H1 (cell line): ENCODE data around the gene UPF2. TPM values are rescaled to one million over a fixed set of nuclear protein-coding genes. Genes with fewer than 3 reads are reported as not detected.

Experiments
- CTCF ChIA-PET: fragments of 300-600 bp; sonication (Branson Sonifier 250); formaldehyde crosslinking; loops from one replicate; lab custom pipeline; 2021; ENCODE audit not compliant: partially characterized antibody; lab: Charles Lee
- POLR2A ChIA-PET: fragments of 300-600 bp; sonication (Branson Sonifier 250); formaldehyde crosslinking; loops from one replicate; lab custom pipeline; 2021; ENCODE audit warnings: inconsistent platforms; ENCODE audit not compliant: partially characterized antibody; lab: Charles Lee
- DNase-seq, 2 experiments: peaks; one replicate each; pipeline versions ENCODE4 v3.0.0 to v3.0.0-alpha.2; 2010 to 2022; ENCODE audit warnings: low spot score in 2 of 2, low read depth in 1 of 2, mixed read lengths in 1 of 2
- FAIRE-seq: peaks from 2 replicates; lab custom pipeline; 2011; peaks lifted over from hg19 to GRCh38; lab: Jason Lieb, UNC
- H2AFZ ChIP-seq: 2 replicates; pipeline ENCODE4 v1.8.1; 2012; ENCODE audit warnings: low read length, inconsistent platforms
- H2AK5ac ChIP-seq: 2 replicates; pipeline ENCODE4 v1.6.1; 2013; ENCODE audit warnings: low read depth, low read length
- H2BK120ac ChIP-seq: replicated peaks from 2 replicates; pipeline ENCODE3; 2013; ENCODE audit warnings: low read depth, low read length, inconsistent platforms
- H2BK12ac ChIP-seq: 2 replicates; pipeline ENCODE4 v1.6.1; 2013; ENCODE audit warnings: low read depth, low read length
- H2BK15ac ChIP-seq: 2 replicates; pipeline ENCODE4 v1.6.1; 2013; ENCODE audit warnings: low read length
- H2BK20ac ChIP-seq: 2 replicates; pipeline ENCODE4 v1.6.1; 2013; ENCODE audit warnings: low read length
- H2BK5ac ChIP-seq: 2 replicates; pipeline ENCODE4 v1.6.1; 2013; ENCODE audit warnings: low read depth, low read length
- H3K14ac ChIP-seq: 2 replicates; pipeline ENCODE4 v1.6.1; 2013; ENCODE audit warnings: inconsistent platforms; ENCODE audit not compliant: insufficient read length
- H3K18ac ChIP-seq: 2 replicates; pipeline ENCODE4 v1.6.1; 2013; ENCODE audit warnings: low read length; ENCODE audit errors: extremely low read depth
- H3K23ac ChIP-seq: 2 replicates; pipeline ENCODE4 v1.6.1; 2013; ENCODE audit warnings: inconsistent platforms; ENCODE audit not compliant: insufficient read length
- H3K23me2 ChIP-seq: 2 replicates; pipeline ENCODE4 v1.6.1; 2013; ENCODE audit warnings: low read depth, low read length
- H3K27ac ChIP-seq: 2 replicates; pipeline ENCODE4 v1.6.1; 2011; ENCODE audit warnings: low read depth, low read length, inconsistent platforms
- H3K27me3 ChIP-seq, 4 experiments: replicated peaks in 1 of 4; 1 replicate in 1 of 4; 2 replicates in 3 of 4; pipeline versions ENCODE4 v1.6.1 to v1.8.1; 2011 to 2013; ENCODE audit warnings: low read length in 3 of 4, mild to moderate bottlenecking in 3 of 4, inconsistent platforms in 2 of 4, mixed read lengths in 2 of 4, moderate library complexity in 1 of 4; ENCODE audit not compliant: control insufficient read depth in 3 of 4, insufficient read depth in 3 of 4; ENCODE audit errors: extremely low read depth in 1 of 4
- H3K36me3 ChIP-seq, 4 experiments: 2 replicates each; pipeline versions ENCODE4 v1.6.1 to v1.8.1; 2011 to 2013; ENCODE audit warnings: mild to moderate bottlenecking in 4 of 4, low read length in 3 of 4, moderate library complexity in 2 of 4, control low read depth in 1 of 4, inconsistent platforms in 1 of 4; ENCODE audit not compliant: insufficient read depth in 4 of 4, control insufficient read depth in 2 of 4
- H3K4ac ChIP-seq: replicated peaks from 2 replicates; pipeline ENCODE3; 2013; ENCODE audit warnings: low read length, low read depth, mixed read lengths, inconsistent platforms; ENCODE audit not compliant: insufficient read length
- H3K4me1 ChIP-seq, 4 experiments: replicated peaks in 1 of 4; 1 replicate in 1 of 4; 2 replicates in 3 of 4; pipeline versions ENCODE4 v1.6.1 to v1.8.1; 2011 to 2013; ENCODE audit warnings: low read length in 3 of 4, inconsistent platforms in 2 of 4, mixed read lengths in 1 of 4; ENCODE audit not compliant: insufficient read depth in 4 of 4, control insufficient read depth in 3 of 4
- H3K4me2 ChIP-seq, 2 experiments: 2 replicates each; pipeline versions ENCODE4 v1.6.1 to v1.8.1; 2011 to 2013; ENCODE audit warnings: low read depth in 2 of 2, low read length in 2 of 2, control low read depth in 1 of 2, inconsistent platforms in 1 of 2, mild to moderate bottlenecking in 1 of 2; ENCODE audit not compliant: insufficient read depth in 1 of 2
- H3K4me3 ChIP-seq, 4 experiments: fragments of 200-600, 300-600 bp in 1 of 4; sonication (generic), shearing (Covaris generic), sonication (Bioruptor Twin) in 1 of 4; 2 replicates each; pipeline versions ENCODE4 v1.5.1 to v1.8.1; 2011 to 2016; ENCODE audit warnings: low read length in 4 of 4, low read depth in 3 of 4, control low read depth in 2 of 4, inconsistent platforms in 2 of 4, mild to moderate bottlenecking in 2 of 4, mixed read lengths in 1 of 4, moderate library complexity in 1 of 4; ENCODE audit not compliant: insufficient read depth in 2 of 4; ENCODE audit errors: extremely low read depth in 1 of 4
- H3K56ac ChIP-seq: replicated peaks from 2 replicates; pipeline ENCODE3; 2013; ENCODE audit warnings: low read depth, mild to moderate bottlenecking, mixed read lengths, low read length, inconsistent platforms; ENCODE audit not compliant: insufficient read length
- H3K79me1 ChIP-seq: 2 replicates; pipeline ENCODE4 v1.6.1; 2013; ENCODE audit warnings: low read depth, low read length, control low read depth
- H3K79me2 ChIP-seq, 2 experiments: 2 replicates each; pipeline versions ENCODE4 v1.6.1 to v1.8.1; 2012 to 2013; ENCODE audit warnings: low read length in 2 of 2, mild to moderate bottlenecking in 2 of 2, inconsistent platforms in 1 of 2; ENCODE audit not compliant: insufficient read depth in 2 of 2, control insufficient read depth in 1 of 2
- H3K9ac ChIP-seq, 4 experiments: replicated peaks in 1 of 4; 1 replicate in 1 of 4; 2 replicates in 3 of 4; pipeline versions ENCODE4 v1.6.1 to v1.8.1; 2011 to 2013; ENCODE audit warnings: low read depth in 3 of 4, low read length in 3 of 4, control low read depth in 2 of 4, mild to moderate bottlenecking in 2 of 4, moderate library complexity in 2 of 4, inconsistent platforms in 1 of 4; ENCODE audit errors: extremely low read depth in 1 of 4
- H3K9me3 ChIP-seq, 2 experiments: 2 replicates each; pipeline versions ENCODE4 v1.6.1 to v1.8.1; 2012 to 2013; ENCODE audit warnings: mild to moderate bottlenecking in 2 of 2, moderate library complexity in 2 of 2, control low read depth in 1 of 2, inconsistent platforms in 1 of 2, low read depth in 1 of 2, low read length in 1 of 2, mixed read lengths in 1 of 2; ENCODE audit not compliant: insufficient read depth in 2 of 2
- H4K20me1 ChIP-seq, 2 experiments: replicated peaks in 1 of 2; 2 replicates each; pipeline versions ENCODE3 to v1.8.1; 2011 to 2013; ENCODE audit warnings: inconsistent platforms in 2 of 2, low read length in 2 of 2, mild to moderate bottlenecking in 1 of 2; ENCODE audit not compliant: insufficient read depth in 2 of 2, control insufficient read depth in 1 of 2
- H4K5ac ChIP-seq: 2 replicates; pipeline ENCODE4 v1.6.1; 2013; ENCODE audit warnings: low read length, low read depth, mixed read lengths, inconsistent platforms; ENCODE audit not compliant: insufficient read length
- H4K8ac ChIP-seq: 2 replicates; pipeline ENCODE4 v1.8.0; 2013; ENCODE audit warnings: mild to moderate bottlenecking, moderate library complexity, low read length, inconsistent platforms; ENCODE audit not compliant: insufficient read depth; ENCODE audit errors: extremely low read depth
- H4K91ac ChIP-seq: replicated peaks from 2 replicates; pipeline ENCODE3; 2013; ENCODE audit warnings: low read length, mixed read lengths, inconsistent platforms; ENCODE audit not compliant: insufficient read length
- ZNF274 ChIP-seq: IDR thresholded peaks from 2 replicates; pipeline ENCODE4 v1.7.0; 2012; ENCODE audit warnings: low read length, borderline replicate concordance; ENCODE audit errors: extremely low read depth
- WGBS, 2 experiments: shearing (Covaris generic) in 1 of 2; methylation state at CpG; one replicate each; pipeline versions ENCODE4 v1.1.6 to v1.1.7; 2013 to 2015; ENCODE audit warnings: low lambda C conversion rate in 2 of 2, mixed read lengths in 2 of 2, inconsistent platforms in 1 of 2, low coverage in 1 of 2, missing lambda C conversion rate in 1 of 2; ENCODE audit not compliant: insufficient replicate concordance in 2 of 2, insufficient coverage in 1 of 2, insufficient read length in 1 of 2; ENCODE audit errors: extremely low coverage in 1 of 2, missing lambda C conversion rate in 1 of 2; 5-methylcytosine and 5-hydroxymethylcytosine counted together
- polyA plus RNA-seq, 7 experiments: library from polyadenylated mRNA; depleted of rRNA in 3 of 7; stranded (reverse) in 5 of 7; unstranded in 2 of 7; fragments of >200 nt in 5 of 7; fragments of 200-250 nt in 2 of 7; gene quantifications; 1 replicate in 5 of 7; 2 replicates in 1 of 7; 4 replicates in 1 of 7; pipeline versions ENCODE4 v1.2.1 to v1.2.3, GENCODE V29; 2011 to 2013; ENCODE audit warnings: missing spikeins in 2 of 7, mixed read lengths in 2 of 7
- total RNA-seq: library from RNA; stranded (reverse); fragmentation: NEBNext Ultra II Directional; extraction: Animal tissue kit (Norgen Biotek cat#: 25700); gene quantifications from 2 replicates; pipeline ENCODE4 v1.2.1, GENCODE V29; 2021

Gene UPF2
- total and polyA plus RNA-seq, 2 of the 8 experiments (the other 6 are each of a cell fraction or from before 2014, with no cell fraction given): 6.2 to 32.8 TPM

DNA sequence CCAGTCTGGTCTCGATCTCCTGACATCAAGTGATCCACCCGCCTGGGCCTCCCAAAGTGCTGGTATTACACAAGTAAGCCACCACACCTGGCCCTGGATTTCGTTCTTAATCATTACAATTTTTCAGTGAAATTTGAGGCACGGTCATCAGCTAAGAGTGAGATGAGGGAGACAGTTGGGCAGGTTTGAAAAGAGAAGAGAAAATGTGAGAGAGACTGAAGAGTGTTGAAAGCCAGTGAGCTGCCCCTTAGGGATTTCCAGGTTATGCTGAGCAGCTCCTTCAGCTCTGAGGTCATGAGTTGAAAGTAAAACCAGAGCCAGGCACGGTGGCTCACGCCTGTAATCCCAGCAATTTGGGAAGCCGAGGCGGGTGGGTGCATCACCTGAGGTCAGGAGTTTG, 5.9 kb upstream of the UPF2 start:
- H3K18ac ChIP-seq: no peak overlapping the region
- no peak overlapping the region for H2BK15ac ChIP-seq
- no peak overlapping the region for H2AK5ac ChIP-seq
- no peak overlapping the region for H3K23ac ChIP-seq
- H4K8ac ChIP-seq: no peak overlapping the region
- no peaks in the 10 kb centered on the region for H3K27me3 ChIP-seq
- H3K79me2 ChIP-seq: no peaks in the 10 kb centered on the region
- 89% methylated on average over 8 of the region's 8 CpGs; no CpG with 5 or more reads in 1 of the 2 experiments for WGBS, 2 experiments
- DNase-seq (no peak), FAIRE-seq (no peak)
- no peak overlapping the region for H4K5ac ChIP-seq
- no peak overlapping the region for H2BK5ac ChIP-seq
- ChIA-PET POLR2A (interaction anchor here (0.7 kb wide), 1 partner anchor 328 kb away, joined by 4 read pairs; no protein-coding TSS in a partner anchor), CTCF (no interaction called here)
- H3K27ac ChIP-seq: no peak overlapping the region
- peaks cover under 1% of the 10 kb centered on the region; the same call in 1 of the 2 replicates for H3K23me2 ChIP-seq
- no peaks in the 10 kb centered on the region; the same call in 1 of the 2 replicates for H3K79me1 ChIP-seq
- no peak overlapping the region for H3K56ac ChIP-seq
- no peak overlapping the region for H2BK12ac ChIP-seq
- H3K4me2 ChIP-seq: no peak overlapping the region
- H3K9me3 ChIP-seq: no peaks in the 10 kb centered on the region
- H3K4me3 ChIP-seq: no peak overlapping the region
- H3K36me3 ChIP-seq: no peaks in the 10 kb centered on the region
- no peak overlapping the region for H3K9ac ChIP-seq
- H4K91ac ChIP-seq: no peak overlapping the region
- H2BK20ac ChIP-seq: no peak overlapping the region
- no peak overlapping the region for H2AFZ ChIP-seq
- no peak overlapping the region for H3K14ac ChIP-seq
- H2BK120ac ChIP-seq: no peak overlapping the region
- H3K4me1 ChIP-seq: no peaks in the 10 kb centered on the region; a peak in 1 of 7 replicates
- H3K4ac ChIP-seq: no peak overlapping the region
- H4K20me1 ChIP-seq: no peaks in the 10 kb centered on the region
- TF ChIP-seq ZNF274: no peak
